Measurements from ENCODE around the gene FOXG1. TPM values are rescaled to one million over a fixed set of nuclear protein-coding genes. Genes with fewer than 3 reads are reported as not detected.

FOXG1 gene
- polyA plus RNA-seq, 2 of the 4 experiments (the other 2 are of a cell fraction): 0.01 to 0.10 TPM

DNA sequence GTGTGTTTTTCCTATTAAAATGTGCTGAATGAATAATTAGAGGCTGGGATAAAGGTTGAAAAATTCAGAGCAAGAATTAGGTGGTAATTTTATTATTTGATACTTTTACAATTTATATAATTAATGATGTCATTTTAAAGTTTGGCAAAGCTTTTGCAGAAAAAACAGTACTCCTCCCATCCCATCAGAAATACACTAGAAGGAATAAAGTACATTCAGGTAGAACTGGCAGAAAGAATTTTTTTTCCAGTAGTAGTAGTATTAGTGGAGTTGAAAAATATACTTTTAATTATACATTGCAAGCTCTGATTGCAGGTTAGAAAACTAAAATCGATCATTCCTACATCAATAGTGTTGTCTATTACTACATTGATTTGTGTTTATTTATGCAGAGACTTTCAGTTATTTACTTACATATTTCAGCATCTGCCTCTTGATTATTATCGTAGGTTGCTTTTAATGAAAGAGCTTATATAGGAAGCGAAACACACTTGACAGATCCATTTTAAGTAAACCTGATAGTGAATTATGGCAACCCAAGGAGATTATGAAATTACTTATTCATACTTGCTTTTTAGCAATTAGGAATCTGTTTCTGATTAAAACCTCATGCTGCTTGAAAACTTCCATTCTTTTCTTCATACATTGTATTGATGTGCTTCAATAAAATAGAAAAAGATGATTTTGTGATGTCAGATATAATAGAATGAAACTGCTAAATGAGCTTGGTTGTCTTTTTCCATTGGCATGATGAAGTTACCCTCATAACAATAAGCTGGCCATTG lies 10.1 kb downstream of the FOXG1 start:
- DNase-seq (ENCODE audit: low read depth in 1 of 2, low spot score in 1 of 2) (no peak), ATAC-seq (no peak), FAIRE-seq (no peak)
- ChIA-PET POLR2A (no interaction called here), CTCF (interaction anchor here (0.8 kb wide), 1 partner anchor 21 kb away, joined by 5 read pairs; no protein-coding TSS in a partner anchor)
- Histone ChIP-seq H3K4me1 (no peaks in the 10 kb centered on the region), H3K4me3 (no peak overlapping the region), H3K27ac (no peak overlapping the region), H3K4me2 (no peak overlapping the region), H3K9me3 (no peaks in the 10 kb centered on the region)
- WGBS (ENCODE audit: missing lambda C conversion rate): 21% methylated on average over 3 of the region's 3 CpGs
- TF ChIP-seq MAFK (IDR thresholded peaks at IDR 0.05; ENCODE audit: partially characterized antibody): no peak
- TF ChIP-seq RFX5 (IDR thresholded peaks at IDR 0.05): no peak
- TF ChIP-seq CHD4 (IDR thresholded peaks at IDR 0.05; ENCODE audit: borderline replicate concordance): no peak
- no peak for TF ChIP-seq FOXS1 (CRISPR knock-in tag; IDR thresholded peaks at IDR 0.05)
- no peak for TF ChIP-seq RARB (CRISPR knock-in tag; IDR thresholded peaks at IDR 0.05)
- no peak for TF ChIP-seq MYC (IDR thresholded peaks at IDR 0.05; ENCODE audit: borderline replicate concordance, low read length)
- no peak for TF ChIP-seq KDM1A (IDR thresholded peaks at IDR 0.05; ENCODE audit: low read depth)
- TF ChIP-seq HEYL (CRISPR knock-in tag; IDR thresholded peaks at IDR 0.05): no peak
- TF ChIP-seq NPAS2 (CRISPR knock-in tag; IDR thresholded peaks at IDR 0.05; ENCODE audit: borderline replicate concordance): no peak

DNA sequence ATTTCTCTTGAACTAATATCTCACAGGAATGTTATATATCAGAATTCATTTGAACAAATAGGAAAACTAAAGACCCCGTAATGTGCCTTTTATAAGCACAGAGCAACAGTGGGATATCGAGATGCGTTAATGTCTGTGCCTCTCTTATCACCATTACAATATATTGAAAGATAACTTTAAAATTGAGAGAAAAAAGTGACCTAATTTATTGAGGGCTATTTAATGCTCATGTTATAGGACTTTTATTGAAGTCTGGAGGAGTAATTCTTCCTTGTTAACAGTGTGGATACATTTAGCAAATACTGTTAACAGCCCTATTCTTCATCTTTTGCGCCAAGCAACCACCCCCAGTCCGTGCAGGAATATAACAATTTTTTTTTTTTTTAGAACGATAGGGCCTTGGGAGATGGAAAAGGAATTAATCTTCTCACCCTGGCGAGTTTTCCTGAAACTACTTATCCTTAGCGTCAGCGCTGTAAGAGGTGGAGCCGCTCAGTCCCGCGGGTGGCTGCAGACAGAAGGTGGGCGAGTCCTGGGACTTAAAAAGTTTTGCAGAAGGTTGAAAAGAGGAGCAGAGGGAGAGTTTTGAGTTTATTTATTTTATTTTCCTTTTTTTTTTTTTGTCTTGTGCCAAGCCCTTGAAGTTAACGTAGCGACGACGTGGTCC lies 11.0 kb downstream of the FOXG1 start:
- no peak for TF ChIP-seq PHF8 (IDR thresholded peaks at IDR 0.05; ENCODE audit: borderline replicate concordance, low read depth)
- TF ChIP-seq FOSL2 (IDR thresholded peaks at IDR 0.05): no peak
- no peak for TF ChIP-seq FOSL2 (CRISPR knock-in tag; IDR thresholded peaks at IDR 0.05)
- no peak for TF ChIP-seq RAD21 (conservative IDR thresholded peaks at IDR 0.05 in 1 of 2, IDR thresholded peaks at IDR 0.05 in 1 of 2)
- TF ChIP-seq RCOR1 (IDR thresholded peaks at IDR 0.05; ENCODE audit: low read depth, low read length): no peak
- no peak for TF ChIP-seq HOXB13 (CRISPR knock-in tag; IDR thresholded peaks at IDR 0.05; ENCODE audit: low read depth)
- H3K9me3 ChIP-seq: no peaks in the 10 kb centered on the region
- DNase-seq (ENCODE audit: low read depth in 1 of 2, low spot score in 1 of 2) (no peak), ATAC-seq (no peak), FAIRE-seq (no peak)
- 63% methylated on average over 17 of the region's 17 CpGs for WGBS (ENCODE audit: missing lambda C conversion rate)
- no peak overlapping the region for H3K4me3 ChIP-seq
- no peak overlapping the region for H3K27ac ChIP-seq
- ChIA-PET CTCF (no interaction called here), POLR2A (no interaction called here)
- H3K4me2 ChIP-seq: no peak overlapping the region
- no peaks in the 10 kb centered on the region for H3K4me1 ChIP-seq

DNA sequence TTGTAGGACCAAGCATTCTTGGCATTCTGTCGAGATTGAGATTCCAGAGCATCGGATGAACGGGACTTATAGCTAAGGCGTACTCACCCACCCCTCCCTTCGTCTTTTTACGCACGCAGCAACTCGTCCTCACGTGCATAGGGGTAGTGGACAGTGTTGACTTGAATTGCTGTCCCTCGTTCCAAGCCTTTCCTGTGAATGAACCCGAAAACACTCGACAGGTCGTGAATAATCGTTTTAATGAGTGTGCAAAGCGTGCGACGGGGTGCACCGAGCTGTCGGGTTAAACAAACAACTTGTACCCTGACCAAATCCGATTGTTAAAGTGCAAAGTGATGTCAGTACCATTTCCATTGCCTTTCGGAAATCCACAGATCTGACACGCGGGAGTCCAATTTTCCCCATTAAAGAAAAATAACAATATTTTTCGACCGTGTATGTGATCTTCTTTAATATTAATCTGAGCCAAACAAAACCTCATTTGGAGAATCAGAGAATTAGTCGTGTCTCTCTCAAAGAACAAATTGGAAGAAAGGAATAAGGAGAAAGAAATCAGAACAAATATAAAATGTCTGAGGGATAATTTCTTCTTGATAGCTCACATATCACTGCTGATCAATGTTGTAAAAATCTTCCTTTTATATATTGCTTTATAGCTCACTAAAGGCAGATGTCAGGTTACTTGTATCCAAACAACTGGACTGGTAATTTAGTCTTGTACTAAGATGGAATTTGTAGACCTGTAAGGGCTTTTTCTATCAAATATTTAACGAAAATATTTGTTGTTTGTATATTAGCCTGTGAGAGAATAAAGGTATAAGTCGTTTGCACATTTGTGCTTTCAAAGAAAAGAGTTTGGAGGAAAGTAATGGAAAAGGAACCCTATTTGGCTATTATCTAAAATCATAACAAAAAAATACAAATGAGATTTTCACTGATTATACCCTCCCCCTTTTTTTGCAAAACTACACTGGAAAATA lies 11.8 kb downstream of the FOXG1 start:
- Histone ChIP-seq H3K4me1 (no peaks in the 10 kb centered on the region), H3K27ac (no peak overlapping the region), H3K4me2 (no peak overlapping the region), H3K4me3 (no peak overlapping the region), H3K9me3 (no peaks in the 10 kb centered on the region)
- no peak for TF ChIP-seq FOXS1 (CRISPR knock-in tag; IDR thresholded peaks at IDR 0.05)
- no peak for TF ChIP-seq HDAC2 (IDR thresholded peaks at IDR 0.05)
- TF ChIP-seq, protein P1, sequence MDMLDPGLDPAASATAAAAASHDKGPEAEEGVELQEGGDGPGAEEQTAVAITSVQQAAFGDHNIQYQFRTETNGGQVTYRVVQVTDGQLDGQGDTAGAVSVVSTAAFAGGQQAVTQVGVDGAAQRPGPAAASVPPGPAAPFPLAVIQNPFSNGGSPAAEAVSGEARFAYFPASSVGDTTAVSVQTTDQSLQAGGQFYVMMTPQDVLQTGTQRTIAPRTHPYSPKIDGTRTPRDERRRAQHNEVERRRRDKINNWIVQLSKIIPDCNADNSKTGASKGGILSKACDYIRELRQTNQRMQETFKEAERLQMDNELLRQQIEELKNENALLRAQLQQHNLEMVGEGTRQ (IDR thresholded peaks at IDR 0.05): no peak
- TF ChIP-seq, protein P2, sequence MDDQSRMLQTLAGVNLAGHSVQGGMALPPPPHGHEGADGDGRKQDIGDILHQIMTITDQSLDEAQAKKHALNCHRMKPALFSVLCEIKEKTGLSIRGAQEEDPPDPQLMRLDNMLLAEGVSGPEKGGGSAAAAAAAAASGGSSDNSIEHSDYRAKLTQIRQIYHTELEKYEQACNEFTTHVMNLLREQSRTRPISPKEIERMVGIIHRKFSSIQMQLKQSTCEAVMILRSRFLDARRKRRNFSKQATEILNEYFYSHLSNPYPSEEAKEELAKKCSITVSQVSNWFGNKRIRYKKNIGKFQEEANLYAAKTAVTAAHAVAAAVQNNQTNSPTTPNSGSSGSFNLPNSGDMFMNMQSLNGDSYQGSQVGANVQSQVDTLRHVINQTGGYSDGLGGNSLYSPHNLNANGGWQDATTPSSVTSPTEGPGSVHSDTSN (IDR thresholded peaks at IDR 0.05): no peak
- TF ChIP-seq RAD21 (conservative IDR thresholded peaks at IDR 0.05 in 1 of 2, IDR thresholded peaks at IDR 0.05 in 1 of 2): no peak
- WGBS (ENCODE audit: missing lambda C conversion rate): 35% methylated on average over 28 of the region's 28 CpGs
- FAIRE-seq (no peak), DNase-seq (ENCODE audit: low read depth in 1 of 2, low spot score in 1 of 2) (no peak), ATAC-seq (no peak)
- ChIA-PET POLR2A (no interaction called here), CTCF (interaction anchor here (1.4 kb wide), 1 partner anchor 12 kb away, joined by 3 read pairs; the partner anchor contains the start of gene FOXG1)
